Measurements from ENCODE around the gene FOXN1.

The FOXN1 gene

GRCh38 chr17:28482551-28483199, 23.5 kb upstream of the FOXN1 start:
- H2AFZ ChIP-seq: no peak overlapping the region
- no peaks in the 10 kb centered on the region for H3K36me3 ChIP-seq (ENCODE audit: control insufficient read depth, insufficient read depth, low read length)
- H3K27ac ChIP-seq: no peak overlapping the region
- no peaks in the 10 kb centered on the region for H3K79me2 ChIP-seq
- H3K27me3 ChIP-seq (ENCODE audit: control insufficient read depth, insufficient read depth, low read length): no peaks in the 10 kb centered on the region
- no peak overlapping the region for H3K4me2 ChIP-seq (ENCODE audit: low read length)
- H3K4me1 ChIP-seq: peaks cover 8% of the 10 kb centered on the region
- H3K9me3 ChIP-seq (ENCODE audit: control insufficient read depth, low read length): no peaks in the 10 kb centered on the region
- no peak overlapping the region for H3K9ac ChIP-seq
- TF ChIP-seq, protein P1, sequence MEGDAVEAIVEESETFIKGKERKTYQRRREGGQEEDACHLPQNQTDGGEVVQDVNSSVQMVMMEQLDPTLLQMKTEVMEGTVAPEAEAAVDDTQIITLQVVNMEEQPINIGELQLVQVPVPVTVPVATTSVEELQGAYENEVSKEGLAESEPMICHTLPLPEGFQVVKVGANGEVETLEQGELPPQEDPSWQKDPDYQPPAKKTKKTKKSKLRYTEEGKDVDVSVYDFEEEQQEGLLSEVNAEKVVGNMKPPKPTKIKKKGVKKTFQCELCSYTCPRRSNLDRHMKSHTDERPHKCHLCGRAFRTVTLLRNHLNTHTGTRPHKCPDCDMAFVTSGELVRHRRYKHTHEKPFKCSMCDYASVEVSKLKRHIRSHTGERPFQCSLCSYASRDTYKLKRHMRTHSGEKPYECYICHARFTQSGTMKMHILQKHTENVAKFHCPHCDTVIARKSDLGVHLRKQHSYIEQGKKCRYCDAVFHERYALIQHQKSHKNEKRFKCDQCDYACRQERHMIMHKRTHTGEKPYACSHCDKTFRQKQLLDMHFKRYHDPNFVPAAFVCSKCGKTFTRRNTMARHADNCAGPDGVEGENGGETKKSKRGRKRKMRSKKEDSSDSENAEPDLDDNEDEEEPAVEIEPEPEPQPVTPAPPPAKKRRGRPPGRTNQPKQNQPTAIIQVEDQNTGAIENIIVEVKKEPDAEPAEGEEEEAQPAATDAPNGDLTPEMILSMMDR (IDR thresholded peaks at IDR 0.05): no peak
- no peak overlapping the region for H3K4me3 ChIP-seq (ENCODE audit: low read depth, low read length)

DNA sequence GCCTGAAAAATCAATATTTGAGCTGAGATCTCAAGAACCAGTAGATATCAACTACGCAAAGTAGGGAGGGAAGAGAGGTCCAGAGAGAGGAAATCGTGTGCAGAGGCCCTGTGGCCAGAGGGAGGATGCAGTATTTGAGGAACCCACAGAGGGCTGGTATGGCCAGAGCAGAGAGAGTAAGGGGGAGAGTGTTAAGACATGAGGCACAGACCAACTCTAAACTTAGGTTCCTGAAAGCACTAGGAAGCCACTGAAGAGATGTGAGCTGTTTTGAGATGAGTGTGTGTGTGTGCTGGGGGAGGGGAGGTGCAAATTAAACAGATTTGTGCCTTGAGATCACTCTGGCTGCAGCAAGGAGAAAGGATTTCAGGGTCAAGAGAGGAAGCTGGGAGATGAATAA, 21.9 kb upstream of the FOXN1 start:
- Histone ChIP-seq H3K4me1 (peaks cover 8% of the 10 kb centered on the region), H3K36me3 (ENCODE audit: control insufficient read depth, insufficient read depth, low read length) (no peaks in the 10 kb centered on the region), H3K79me2 (no peaks in the 10 kb centered on the region), H3K4me3 (ENCODE audit: low read depth, low read length) (no peak overlapping the region), H3K9ac (no peak overlapping the region), H3K9me3 (ENCODE audit: control insufficient read depth, low read length) (no peaks in the 10 kb centered on the region), H3K27ac (no peak overlapping the region), H3K27me3 (ENCODE audit: control insufficient read depth, insufficient read depth, low read length) (no peaks in the 10 kb centered on the region), H3K4me2 (ENCODE audit: low read length) (no peak overlapping the region), H2AFZ (no peak overlapping the region)
- TF ChIP-seq, protein P1 (IDR thresholded peaks at IDR 0.05): no peak

DNA sequence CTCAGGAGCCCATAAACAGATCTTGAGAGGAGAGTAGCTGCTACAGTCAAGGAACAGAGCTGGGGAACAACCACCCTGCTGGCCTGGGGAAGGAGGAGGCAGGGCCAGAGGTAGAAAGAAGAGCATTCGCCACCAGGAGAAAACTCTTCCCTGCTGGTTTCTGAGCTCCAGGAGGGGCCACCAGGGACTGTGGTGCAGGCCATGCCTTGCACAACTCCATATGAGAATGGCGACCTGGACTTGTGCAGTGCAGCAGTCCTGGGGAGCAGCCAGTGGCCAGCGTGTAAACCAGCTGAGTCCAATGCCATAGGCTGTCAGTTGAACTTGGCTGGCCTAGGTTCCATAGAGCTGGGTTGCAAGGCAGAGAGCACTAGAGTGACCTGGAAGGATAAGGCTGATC, 21.1 kb upstream of the FOXN1 start:
- no peak overlapping the region for H3K4me3 ChIP-seq (ENCODE audit: low read depth, low read length)
- H3K9me3 ChIP-seq (ENCODE audit: control insufficient read depth, low read length): no peaks in the 10 kb centered on the region

DNA sequence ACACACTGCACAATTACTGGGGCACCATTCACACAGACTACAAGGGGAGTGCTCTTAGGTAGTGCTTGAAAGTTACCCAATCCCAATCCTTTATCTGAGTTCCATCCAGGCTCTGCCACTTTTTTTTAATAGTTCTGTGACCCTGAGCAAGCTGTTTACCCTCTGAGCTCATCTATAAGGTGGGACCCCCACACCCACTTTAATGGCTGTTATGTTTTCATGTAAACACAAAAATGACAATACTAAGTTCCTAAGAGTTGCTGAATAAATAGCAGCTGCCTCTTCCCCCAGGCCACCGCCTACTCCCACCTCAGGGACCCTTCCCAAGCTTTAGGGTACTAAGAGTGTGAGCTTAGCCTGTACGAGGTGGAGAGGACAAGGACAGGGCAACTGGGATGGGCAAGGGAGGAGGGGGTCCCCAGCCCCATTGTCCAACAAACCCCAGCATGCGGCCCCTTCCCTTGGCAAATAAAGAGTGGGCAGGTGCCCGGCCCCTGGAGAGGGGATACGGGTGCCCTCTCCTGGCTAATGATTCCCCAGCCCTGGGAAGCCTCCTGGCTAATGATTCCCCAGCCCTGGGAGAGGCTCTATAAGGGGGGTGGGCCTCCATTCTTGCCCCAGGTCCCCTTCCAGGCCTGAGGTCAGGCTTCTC, 18.1 kb upstream of the FOXN1 start:
- Histone ChIP-seq H3K36me3 (ENCODE audit: control insufficient read depth, insufficient read depth, low read length) (no peaks in the 10 kb centered on the region), H3K9ac (no peak overlapping the region), H3K4me1 (no peaks in the 10 kb centered on the region), H3K79me2 (no peaks in the 10 kb centered on the region), H3K4me2 (ENCODE audit: low read length) (no peak overlapping the region), H3K27me3 (ENCODE audit: control insufficient read depth, insufficient read depth, low read length) (no peaks in the 10 kb centered on the region), H3K27ac (no peak overlapping the region), H2AFZ (no peak overlapping the region), H3K9me3 (ENCODE audit: control insufficient read depth, low read length) (no peaks in the 10 kb centered on the region), H3K4me3 (ENCODE audit: low read depth, low read length) (no peak overlapping the region)
- TF ChIP-seq, protein P1 (IDR thresholded peaks at IDR 0.05): no peak

More for the DNA sequence above, 21.1 kb upstream of the FOXN1 start:
- Histone ChIP-seq H3K4me2 (ENCODE audit: low read length) (no peak overlapping the region), H3K36me3 (ENCODE audit: control insufficient read depth, insufficient read depth, low read length) (no peaks in the 10 kb centered on the region), H2AFZ (no peak overlapping the region), H3K9ac (no peak overlapping the region), H3K79me2 (no peaks in the 10 kb centered on the region), H3K4me1 (peaks cover 8% of the 10 kb centered on the region), H3K27me3 (ENCODE audit: control insufficient read depth, insufficient read depth, low read length) (no peaks in the 10 kb centered on the region), H3K27ac (no peak overlapping the region)
- TF ChIP-seq, protein P1 (IDR thresholded peaks at IDR 0.05): no peak

Measured in parathyroid adenoma (tissue), 2 donors.